HCT116 (cell line): ENCODE measurements around the gene HOMER3. TPM values are rescaled to one million over a fixed set of nuclear protein-coding genes. Genes with fewer than 3 reads are reported as not detected.

Experiments used
- ATAC-seq: fragments of 200-7000 bp; cut with Tn5 transposase; 2 replicates; pipeline ENCODE4 v1.9.1; 2020; ENCODE audit warnings: mild to moderate bottlenecking, moderate library complexity
- BruUV-seq: library from RNA; stranded (reverse); fragments of 400-500 nt; replicated peaks from 2 replicates; lab custom pipeline; 2021; lab: Mats Ljungman, UMichigan
- CTCF ChIA-PET: fragments of 300-600 bp; sonication (Branson Sonifier 250); formaldehyde crosslinking; loops from one replicate; lab custom pipeline; 2021; ENCODE audit warnings: antibody characterized with exemption; lab: Charles Lee
- POLR2A ChIA-PET: fragments of 300-600, 350-600 bp; sonication (Branson Sonifier 250); formaldehyde crosslinking; loops from one replicate; lab custom pipeline; 2021; ENCODE audit warnings: antibody characterized with exemption; lab: Charles Lee
- RAD21 ChIA-PET, 2 experiments: fragments of 300-600 bp; sonication (Branson Sonifier 250); formaldehyde crosslinking; loops; one replicate each; lab custom pipeline; 2023; ENCODE audit warnings: low total read pairs in 2 of 2; ENCODE audit not compliant: uncharacterized antibody in 2 of 2, unreplicated experiment in 2 of 2, low non-redundant PET in 1 of 2; lab: Charles Lee
- DNase-seq: peaks from one replicate; pipeline ENCODE4 v3.0.0-alpha.2; 2010; ENCODE audit warnings: low read depth, low spot score
- H2AFZ ChIP-seq: fragments of 200-600 bp; shearing (Covaris generic), sonication (generic); 2 replicates; pipeline ENCODE4 v1.6.1; 2017; ENCODE audit warnings: low read depth, mixed run types, mixed read lengths, antibody characterized with exemption, low read length; ENCODE audit not compliant: poor library complexity, severe bottlenecking
- H3K27ac ChIP-seq: 2 replicates; pipeline ENCODE4 v1.5.1; 2012; ENCODE audit warnings: low read depth, low read length
- H3K27me3 ChIP-seq: fragments of 200-600 bp; sonication (generic); 2 replicates; pipeline ENCODE4 v1.6.1; 2016; ENCODE audit warnings: mixed run types, low read length, mixed read lengths; ENCODE audit not compliant: insufficient read depth
- H3K36me3 ChIP-seq, 2 experiments: fragments of 200-500 bp in 1 of 2; fragments of 200-600 bp in 1 of 2; sonication (Bioruptor generic) in 1 of 2; sonication (generic) in 1 of 2; 2 replicates each; pipeline versions ENCODE4 v1.5.1 to v1.6.1; 2014 to 2016; ENCODE audit warnings: low read length in 2 of 2, inconsistent platforms in 1 of 2, mixed read lengths in 1 of 2, mixed run types in 1 of 2; ENCODE audit not compliant: insufficient read depth in 2 of 2, control insufficient read depth in 1 of 2
- H3K4me1 ChIP-seq, 2 experiments: fragments of 200-600 bp in 1 of 2; sonication (generic) in 1 of 2; 2 replicates each; pipeline versions ENCODE4 v1.5.1 to v1.6.1; 2012 to 2017; ENCODE audit warnings: low read length in 2 of 2, inconsistent platforms in 1 of 2, mild to moderate bottlenecking in 1 of 2, mixed read lengths in 1 of 2, mixed run types in 1 of 2, moderate library complexity in 1 of 2; ENCODE audit not compliant: insufficient read depth in 2 of 2, control insufficient read depth in 1 of 2
- H3K4me2 ChIP-seq: fragments of 200-600 bp; sonication (generic); 2 replicates; pipeline ENCODE4 v1.6.1; 2017; ENCODE audit warnings: mixed run types, low read length, mixed read lengths
- H3K4me3 ChIP-seq, 2 experiments: fragments of 200-600 bp in 1 of 2; sonication (generic) in 1 of 2; replicated peaks in 1 of 2; 2 replicates each; pipeline ENCODE4 v1.5.1; 2011 to 2016; ENCODE audit warnings: low read length in 2 of 2, control low read depth in 1 of 2, low read depth in 1 of 2, mild to moderate bottlenecking in 1 of 2, mixed read lengths in 1 of 2, mixed run types in 1 of 2
- H3K79me2 ChIP-seq: fragments of 200-600 bp; sonication (generic); 2 replicates; pipeline ENCODE4 v1.6.1; 2017; ENCODE audit warnings: mild to moderate bottlenecking, mixed run types, low read length, moderate library complexity, mixed read lengths; ENCODE audit not compliant: insufficient read depth
- H3K9ac ChIP-seq: fragments of 200-600 bp; sonication (generic); 2 replicates; pipeline ENCODE4 v1.6.1; 2016; ENCODE audit warnings: low read length, mixed read lengths
- H3K9me2 ChIP-seq: fragments of 200-600 bp; sonication (generic), shearing (Covaris generic); 2 replicates; pipeline ENCODE4 v1.6.1; 2017; ENCODE audit warnings: mixed run types, mild to moderate bottlenecking, moderate library complexity; ENCODE audit not compliant: insufficient read depth
- H3K9me3 ChIP-seq, 2 experiments: fragments of 200-500 bp in 1 of 2; fragments of 200-600 bp in 1 of 2; sonication (Bioruptor generic) in 1 of 2; sonication (generic) in 1 of 2; 2 replicates each; pipeline ENCODE4 v1.6.1; 2014 to 2017; ENCODE audit warnings: low read length in 2 of 2, mixed read lengths in 2 of 2, inconsistent platforms in 1 of 2, low read depth in 1 of 2, mild to moderate bottlenecking in 1 of 2, mixed run types in 1 of 2, moderate library complexity in 1 of 2; ENCODE audit not compliant: control insufficient read depth in 1 of 2, insufficient read depth in 1 of 2
- H4K20me1 ChIP-seq: fragments of 200-600 bp; sonication (generic), shearing (Covaris generic); 2 replicates; pipeline ENCODE4 v1.6.1; 2017; ENCODE audit warnings: mixed run types, mild to moderate bottlenecking, moderate library complexity; ENCODE audit not compliant: insufficient read depth
- CBX3 ChIP-seq: IDR thresholded peaks from 2 replicates; pipeline ENCODE4 v1.6.1; 2012; ENCODE audit warnings: low read depth
- EZH2phosphoT487 ChIP-seq: fragments of 200-600 bp; IDR thresholded peaks from 2 replicates; pipeline ENCODE4 v1.6.1; 2018; ENCODE audit warnings: antibody characterized with exemption, borderline replicate concordance
- FOSL1 ChIP-seq: IDR thresholded peaks from 2 replicates; pipeline ENCODE4 v1.6.1; 2012; ENCODE audit warnings: low read depth
- JUND ChIP-seq: IDR thresholded peaks from 2 replicates; pipeline ENCODE4 v1.6.1; 2012
- MAX ChIP-seq: IDR thresholded peaks from 2 replicates; pipeline ENCODE4 v1.6.1; 2012
- POLR2A ChIP-seq: IDR thresholded peaks from 2 replicates; pipeline ENCODE4 v1.7.0; 2011; ENCODE audit warnings: borderline replicate concordance; ENCODE audit not compliant: insufficient read depth, insufficient read length; ENCODE audit errors: extremely low read depth
- RAD21 ChIP-seq: IDR thresholded peaks from 2 replicates; pipeline ENCODE4 v1.6.1; 2012; ENCODE audit warnings: low read depth, mild to moderate bottlenecking
- REST ChIP-seq: IDR thresholded peaks from 2 replicates; pipeline ENCODE4 v1.6.1; 2012; ENCODE audit warnings: low read depth
- SIN3A ChIP-seq: IDR thresholded peaks from 2 replicates; pipeline ENCODE4 v1.6.1; 2012; ENCODE audit warnings: low read depth
- SP1 ChIP-seq: IDR thresholded peaks from 2 replicates; pipeline ENCODE4 v1.6.1; 2012; ENCODE audit warnings: low read depth
- SRF ChIP-seq: IDR thresholded peaks from 2 replicates; pipeline ENCODE4 v1.6.1; 2012; ENCODE audit warnings: low read depth
- YY1 ChIP-seq: IDR thresholded peaks from 2 replicates; pipeline ENCODE4 v1.6.1; 2011; ENCODE audit warnings: low read length, low read depth, moderate library complexity, mild to moderate bottlenecking; ENCODE audit not compliant: insufficient replicate concordance; ENCODE audit errors: extremely low read depth
- ZBTB33 ChIP-seq: IDR thresholded peaks from 2 replicates; pipeline ENCODE4 v1.6.1; 2011; ENCODE audit warnings: mild to moderate bottlenecking, low read length, moderate library complexity; ENCODE audit not compliant: insufficient replicate concordance; ENCODE audit errors: extremely low read depth
- ZFX ChIP-seq: fragments of 450-650 bp; IDR thresholded peaks from 2 replicates; pipeline ENCODE4 v1.6.1; 2017
- ZNF274 ChIP-seq: fragments of 200-500 bp; sonication (Bioruptor generic); IDR thresholded peaks from 2 replicates; pipeline ENCODE4 v1.6.1; 2014; ENCODE audit warnings: mild to moderate bottlenecking, low read depth, low read length, inconsistent platforms
- intact Hi-C: fragments of 100-400 bp; cut with micrococcal nuclease; formaldehyde crosslinking; loops from 2 replicates; pipeline ENCODE4 v1.10.0; 2022
- total RNA-seq: library from RNA; stranded (reverse); gene quantifications from one replicate; pipeline ENCODE4 v1.2.1, GENCODE V29; 2021; ENCODE audit not compliant: unreplicated experiment

HOMER3 gene
- total RNA-seq, 1 experiment from 2014 or later = 45.2 TPM

GRCh38 chr19:18901491-18901890, 39.5 kb downstream of the HOMER3 start:
- no peaks in the 10 kb centered on the region for H3K27me3 ChIP-seq
- no TSS peak for BruUV-seq
- POLR2A ChIA-PET = no interaction called here

More at GRCh38 chr19:18901491-18901890, 39.5 kb downstream of the HOMER3 start:
- H3K36me3 ChIP-seq = peaks cover 0 to 9% of the 10 kb centered on the region in 2 experiments; a peak in 3 of 4 replicates
- TF ChIP-seq EZH2phosphoT487 = no peak
- no peak for TF ChIP-seq FOSL1
- TF ChIP-seq YY1 = no peak
- no peak for TF ChIP-seq ZFX
- TF ChIP-seq SP1 = no peak
- no peak for TF ChIP-seq REST
- TF ChIP-seq JUND = no peak
- no peak for TF ChIP-seq ZBTB33
- TF ChIP-seq CBX3 = no peak
- no peak for TF ChIP-seq RAD21
- no peak for TF ChIP-seq ZNF274
- no peak for TF ChIP-seq MAX
- no peak for TF ChIP-seq SRF
- no peak for TF ChIP-seq POLR2A
- no peak for TF ChIP-seq SIN3A
- CTCF ChIA-PET = no interaction called here
- H3K9me3 ChIP-seq = no peaks in the 10 kb centered on the region
- no peak overlapping the region for H3K27ac ChIP-seq
- ATAC-seq = no peak
- H3K9ac ChIP-seq = no peak overlapping the region
- no peak overlapping the region for H2AFZ ChIP-seq
- no peak overlapping the region for H3K4me3 ChIP-seq
- no peaks in the 10 kb centered on the region for H4K20me1 ChIP-seq
- H3K4me2 ChIP-seq = no peak overlapping the region
- intact Hi-C loops = no loop called here
- no peaks in the 10 kb centered on the region for H3K4me1 ChIP-seq
- no peaks in the 10 kb centered on the region for H3K79me2 ChIP-seq
- RAD21 ChIA-PET = no interaction called here
- DNase-seq = no peak
- no peaks in the 10 kb centered on the region for H3K9me2 ChIP-seq
